Mammary epithelial cell (primary cell): ENCODE results near the gene ACP3.

Source experiments
- CTCF ChIP-seq, 2 donors: IDR thresholded peaks in 1 of 2; conservative IDR thresholded peaks in 1 of 2; 2 replicates each; pipeline ENCODE4 v1.5.1; 2011 to 2012; ENCODE audit warnings: inconsistent platforms in 2 of 2, low read length in 2 of 2, mild to moderate bottlenecking in 2 of 2, control low read depth in 1 of 2, low read depth in 1 of 2; ENCODE audit not compliant: insufficient read depth in 1 of 2; ENCODE audit errors: extremely low read depth in 1 of 2
- EZH2 ChIP-seq: IDR thresholded peaks from 2 replicates; pipeline ENCODE4 v1.6.1; 2012; ENCODE audit warnings: low read length, inconsistent platforms, borderline replicate concordance

GRCh38 chr3:132404276-132404675 lies 87.1 kb downstream of the ACP3 start:
- TF ChIP-seq CTCF (conservative IDR thresholded peaks at IDR 0.05 in 1 of 2, IDR thresholded peaks at IDR 0.05 in 1 of 2; ENCODE audit: extremely low read depth in 1 of 2, insufficient read depth in 1 of 2, low read depth in 1 of 2, low read length in 2 of 2) (no peak), EZH2 (no peak)
